ENCODE measurements around the gene PTPMT1.
A peak's percentile ranks its signal among the peaks of the same experiment; 100 is the strongest.
"Not testable (repeated sequence)": the region's sequence is repeated elsewhere in the genome, so short reads cannot be mapped to it uniquely, and the experiment has no call there.

Gene PTPMT1, protein sequence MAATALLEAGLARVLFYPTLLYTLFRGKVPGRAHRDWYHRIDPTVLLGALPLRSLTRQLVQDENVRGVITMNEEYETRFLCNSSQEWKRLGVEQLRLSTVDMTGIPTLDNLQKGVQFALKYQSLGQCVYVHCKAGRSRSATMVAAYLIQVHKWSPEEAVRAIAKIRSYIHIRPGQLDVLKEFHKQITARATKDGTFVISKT

GRCh38 chr11:47565340-47566148 lies at the start of gene PTPMT1:
Gene PTPMT1, plus strand, starts transcription at chr11:47565599. Its CDS starts 24 bp downstream, at chr11:47565623.
- no peak for DNase-seq

GRCh38 chr11:47516155-47516554 lies 49.2 kb upstream of the PTPMT1 start:
- DNase-seq = no peak

- no peak for DNase-seq
Measured at GRCh38 chr11:47516984-47517853, 48.2 kb upstream of the PTPMT1 start.

DNA sequence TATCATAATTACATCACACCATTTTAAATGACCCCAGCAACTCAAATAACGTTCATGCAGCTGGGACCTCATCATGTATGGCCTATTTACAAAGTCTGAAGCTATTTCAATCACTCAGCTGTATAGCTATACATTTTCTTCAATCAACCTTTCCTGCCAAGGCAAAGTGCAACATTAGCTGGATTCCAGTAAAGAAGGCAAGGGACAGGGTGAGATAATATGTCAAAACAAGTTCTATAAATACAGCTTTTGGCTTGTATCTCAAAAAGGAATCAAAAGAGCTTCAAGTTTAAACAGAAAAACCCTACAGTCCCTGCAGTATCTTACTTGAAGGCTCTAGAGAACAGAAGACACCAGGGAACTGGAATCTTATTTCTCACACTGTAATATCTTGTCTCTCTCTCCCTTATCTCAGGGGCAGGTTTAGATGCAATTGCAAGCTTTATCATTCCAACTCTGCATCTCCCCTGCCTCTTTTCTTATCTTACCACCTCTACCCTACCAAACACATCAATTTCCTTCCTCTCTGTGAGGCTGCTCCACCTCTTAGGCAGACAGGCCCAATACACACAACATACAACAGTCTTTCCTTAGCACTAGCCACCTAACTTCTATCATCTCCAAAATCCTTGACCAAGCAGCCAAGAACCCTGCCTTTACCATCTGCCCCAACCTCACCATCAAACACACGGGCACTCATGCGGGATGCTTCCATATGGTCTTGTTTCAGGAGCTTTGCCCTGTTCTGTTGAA lies 47.0 kb upstream of the PTPMT1 start:
- DNase-seq = no peak

DNA sequence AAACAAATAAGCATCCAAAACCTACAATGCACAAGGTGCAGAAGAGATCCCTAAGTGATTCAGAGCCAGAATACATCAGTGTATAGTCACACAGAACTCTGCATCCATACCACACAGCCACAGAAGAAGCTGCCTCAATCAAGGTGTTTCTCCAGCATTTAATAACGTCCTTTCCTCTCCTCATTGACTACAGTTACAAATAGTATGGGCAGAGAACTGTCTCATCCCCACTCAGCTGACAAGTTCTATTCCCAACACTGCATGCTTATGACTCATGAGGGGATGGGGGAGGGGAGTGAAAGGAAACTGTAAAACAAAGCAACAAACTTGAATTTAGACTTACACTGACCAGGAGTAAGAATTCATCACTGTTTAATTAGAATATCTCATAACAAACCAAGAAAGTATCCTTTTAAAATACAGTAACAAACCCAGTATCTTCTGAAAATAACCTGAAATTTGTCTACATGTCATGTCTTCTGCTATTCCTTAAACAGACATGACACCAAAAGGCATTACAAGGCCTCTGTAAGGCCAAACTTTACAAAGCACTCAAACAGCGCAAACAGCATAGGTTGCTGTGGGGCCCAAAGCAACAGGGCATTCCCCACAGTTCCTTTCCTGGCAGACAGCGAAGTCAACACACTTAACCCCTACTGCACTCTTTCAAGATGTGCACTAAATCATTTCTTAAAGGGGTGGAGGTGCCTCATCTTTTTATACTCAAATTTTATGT lies 41.7 kb upstream of the PTPMT1 start:
- DNase-seq = peak; percentile 36

GRCh38 chr11:47524291-47524874 lies 41.0 kb upstream of the PTPMT1 start:
- DNase-seq = no peak

GRCh38 chr11:47526032-47526431 lies 39.4 kb upstream of the PTPMT1 start:
- not testable (repeated sequence) for DNase-seq

DNA sequence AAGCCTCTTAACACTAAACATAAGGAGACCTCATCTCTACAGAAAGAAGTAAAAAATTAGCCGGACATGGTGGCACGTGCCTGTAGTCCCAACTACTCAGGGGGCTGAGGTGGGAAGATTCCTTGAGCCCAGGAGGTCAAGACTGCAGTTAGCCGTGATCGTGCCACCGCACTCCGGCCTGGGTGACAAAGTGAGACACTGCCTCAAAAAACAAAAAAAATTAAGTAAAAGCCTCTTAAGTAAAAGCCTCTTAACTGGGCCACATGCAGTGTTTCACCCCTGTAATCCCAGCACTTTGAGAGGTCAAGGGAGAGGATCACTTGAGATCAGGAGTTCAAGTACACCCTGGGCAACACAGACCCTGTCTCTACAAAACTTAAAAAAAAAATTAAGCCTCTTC lies 38.2 kb upstream of the PTPMT1 start:
- DNase-seq = no peak

- no peak for DNase-seq
Measured at GRCh38 chr11:47529951-47530350, 35.4 kb upstream of the PTPMT1 start.

GRCh38 chr11:47530721-47531120 lies 34.7 kb upstream of the PTPMT1 start:
- not testable (repeated sequence) for DNase-seq

DNA sequence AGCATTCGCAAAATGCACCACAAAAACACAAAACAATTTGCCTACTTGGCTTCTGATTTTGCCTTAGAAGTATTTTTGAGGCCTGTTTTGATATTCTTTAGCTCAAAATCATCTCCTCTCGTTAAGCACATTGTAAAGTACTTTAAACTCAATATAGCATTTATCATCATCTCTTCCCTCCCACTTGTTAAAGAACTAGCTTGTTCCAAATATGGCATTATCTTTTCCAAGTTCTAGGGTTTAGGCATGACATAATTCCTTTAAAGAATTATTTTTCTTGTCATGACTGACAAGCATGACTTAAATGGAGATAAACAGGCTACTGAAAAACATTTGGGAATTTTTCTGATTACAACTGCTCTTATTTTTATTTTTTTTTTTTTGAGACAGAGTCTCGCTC lies 33.7 kb upstream of the PTPMT1 start:
- no peak for DNase-seq

GRCh38 chr11:47532597-47533213 lies 32.7 kb upstream of the PTPMT1 start:
- DNase-seq = no peak

GRCh38 chr11:47533690-47534151 lies 31.7 kb upstream of the PTPMT1 start:
- no peak for DNase-seq

DNA sequence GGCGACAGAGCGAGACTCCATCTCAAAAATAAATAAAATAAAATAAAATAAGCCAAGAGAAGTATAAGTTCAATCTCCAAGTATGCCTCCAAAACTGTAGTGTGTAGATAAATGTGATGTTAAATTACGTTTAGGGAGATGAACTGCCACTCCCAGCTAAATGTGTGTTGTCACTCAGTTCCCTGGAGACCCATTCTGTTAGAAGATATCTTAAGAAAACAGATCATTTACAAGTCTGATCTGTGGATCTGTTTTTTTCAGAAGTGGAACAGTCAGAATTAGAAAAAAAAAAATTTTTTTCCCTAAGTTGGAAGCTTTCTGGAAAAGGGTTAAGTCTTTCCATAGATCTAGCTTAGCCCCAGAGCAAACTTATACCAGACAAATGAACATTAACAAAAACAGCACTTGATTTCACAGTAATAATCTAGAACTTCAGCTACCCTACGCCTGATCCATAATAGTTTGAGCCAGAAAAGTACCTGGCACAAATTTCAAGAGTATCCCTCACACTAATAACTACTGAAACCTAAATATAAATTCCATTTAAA lies 30.6 kb upstream of the PTPMT1 start:
- no peak for DNase-seq

DNA sequence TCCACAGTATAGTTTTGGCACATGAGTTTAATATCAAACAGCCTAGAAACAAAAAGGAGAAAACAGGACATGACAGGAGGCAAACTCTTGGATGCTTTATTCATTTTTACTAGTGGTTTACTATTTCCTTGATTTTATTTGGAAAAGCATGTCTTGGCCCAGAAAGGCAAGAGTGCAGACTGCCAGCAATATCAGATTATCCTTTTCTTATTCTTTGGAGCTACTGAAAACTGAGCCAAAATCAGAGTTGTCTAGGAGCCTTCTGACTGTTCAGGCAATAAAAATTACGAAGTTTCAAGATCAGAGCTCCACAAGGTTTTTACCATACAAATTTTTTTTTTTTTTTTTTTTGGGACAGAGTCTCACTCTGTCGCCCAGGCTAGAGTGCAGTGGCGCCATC lies 28.5 kb upstream of the PTPMT1 start:
- DNase-seq = no peak

- DNase-seq = no peak
Measured at GRCh38 chr11:47538741-47539565, 26.4 kb upstream of the PTPMT1 start.

GRCh38 chr11:47539681-47540039 lies 25.7 kb upstream of the PTPMT1 start:
- DNase-seq = no peak

- DNase-seq = no peak
Measured at GRCh38 chr11:47541070-47541469, 24.3 kb upstream of the PTPMT1 start.

DNA sequence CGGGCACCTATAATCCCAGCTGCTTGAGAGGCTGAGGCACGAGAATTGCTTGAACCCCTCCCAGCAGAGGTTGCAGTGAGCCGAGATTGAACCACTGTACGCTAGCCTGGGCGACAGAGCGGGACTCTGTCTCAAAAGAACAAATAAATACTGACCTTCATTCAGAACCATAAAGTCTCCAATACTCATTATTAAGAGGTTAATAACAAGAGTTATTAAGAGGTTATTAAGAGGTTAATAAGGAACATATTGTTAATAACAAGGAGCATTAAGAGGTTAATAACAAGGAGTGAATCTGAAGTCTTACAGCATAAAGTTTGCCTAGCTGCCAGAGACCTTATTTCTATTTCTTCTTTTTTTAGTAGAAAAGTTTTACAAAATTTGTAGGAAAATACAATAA lies 20.1 kb upstream of the PTPMT1 start:
- DNase-seq = no peak

DNA sequence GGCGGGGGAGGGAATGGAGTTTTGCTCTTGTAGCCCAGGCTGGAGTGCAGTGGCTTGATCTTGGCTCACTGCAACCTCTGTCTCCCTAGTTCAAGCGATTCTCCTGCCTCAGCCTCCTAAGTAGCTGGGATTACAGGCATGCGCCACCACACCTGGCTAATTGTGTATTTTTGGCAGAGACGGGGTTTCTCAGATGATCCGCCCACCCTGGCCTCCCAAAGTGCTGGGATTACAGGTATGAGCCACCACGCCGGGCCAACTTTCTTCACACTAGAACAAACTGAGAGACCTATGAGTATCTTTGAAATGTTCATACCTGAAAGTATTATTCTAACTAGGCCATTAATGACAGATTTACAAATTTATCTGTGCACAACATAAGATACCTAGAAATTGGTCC lies 19.1 kb upstream of the PTPMT1 start:
- DNase-seq = not testable (repeated sequence)

Data from 8988T (cell line).